GM06990 (cell line): ENCODE results near the gene KEAP1.

Source experiments
- DNase-seq: peaks from one replicate; pipeline ENCODE4 v3.0.0-alpha.2; 2011; ENCODE audit not compliant: insufficient read length; ENCODE audit errors: extremely low read depth
- H3K27me3 ChIP-seq: replicated peaks from 2 replicates; pipeline ENCODE4 v1.6.0; 2011; ENCODE audit warnings: low read length; ENCODE audit not compliant: control insufficient read depth, insufficient read depth
- H3K36me3 ChIP-seq: 2 replicates; pipeline ENCODE4 v1.5.1; 2011; ENCODE audit warnings: low read length; ENCODE audit not compliant: control insufficient read depth, insufficient read depth
- H3K4me3 ChIP-seq: replicated peaks from 2 replicates; pipeline ENCODE4 v1.5.1; 2011; ENCODE audit warnings: low read depth, mild to moderate bottlenecking, control low read depth, low read length
- TF ChIP-seq, protein P1 (sequence below): IDR thresholded peaks from 2 replicates; pipeline ENCODE4 v1.5.1; 2011; ENCODE audit warnings: low read length, control low read depth, mild to moderate bottlenecking, inconsistent platforms; ENCODE audit not compliant: insufficient read depth, poor library complexity, severe bottlenecking

KEAP1 gene

DNA sequence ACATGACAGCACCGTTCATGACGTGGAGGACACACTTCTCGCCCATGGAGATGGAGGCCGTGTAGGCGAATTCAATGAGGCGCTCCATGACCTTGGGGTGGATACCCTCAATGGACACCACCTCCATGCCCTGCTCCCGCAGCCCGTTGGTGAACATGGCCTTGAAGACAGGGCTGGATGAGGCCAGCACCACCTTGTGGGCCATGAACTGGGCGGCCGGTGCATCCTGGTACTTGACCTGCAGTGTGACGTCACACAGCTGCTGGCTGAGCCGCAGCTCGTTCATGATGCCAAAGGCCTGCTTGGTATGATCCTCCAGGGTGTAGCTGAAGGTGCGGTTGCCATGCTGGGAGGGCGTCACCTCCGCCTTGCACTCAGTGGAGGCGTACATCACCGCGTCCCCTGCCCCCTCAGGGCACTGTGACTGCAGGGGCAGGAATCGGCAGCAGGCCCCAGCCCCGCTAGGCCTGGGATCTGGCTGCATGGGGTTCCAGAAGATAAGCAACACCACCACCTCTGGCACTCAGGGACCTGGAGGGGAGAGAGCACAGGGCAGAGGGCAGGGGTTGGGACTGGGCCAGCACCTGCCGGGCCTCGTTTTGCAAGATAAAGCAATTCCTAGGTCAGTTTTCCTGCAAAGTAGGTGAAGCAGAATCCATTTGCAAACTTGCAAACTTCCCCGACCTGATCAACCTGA, 3.5 kb downstream of the KEAP1 start:
- DNase-seq: no peak
- no peak overlapping the region for H3K4me3 ChIP-seq

DNA sequence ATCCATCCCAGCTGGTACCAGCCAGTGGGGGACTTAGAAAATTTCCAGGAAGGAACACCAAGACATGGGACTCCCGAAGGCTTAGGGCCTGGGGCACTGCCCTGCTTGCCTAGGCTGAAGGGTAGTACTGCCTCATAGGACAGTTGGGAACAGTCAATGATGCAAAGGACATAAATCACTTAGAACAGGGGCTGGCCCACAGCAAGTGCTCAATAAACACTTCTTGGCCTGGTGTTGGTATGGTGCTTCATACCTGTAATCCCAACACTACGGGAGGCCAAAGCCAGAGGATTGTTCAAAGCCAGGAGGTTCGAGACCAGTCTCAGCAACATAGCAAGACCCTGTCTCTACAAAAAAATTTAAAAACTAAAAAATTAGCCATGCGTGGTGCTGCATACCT, 5.8 kb downstream of the KEAP1 start:
- Histone ChIP-seq H3K27me3 (no peaks in the 10 kb centered on the region), H3K36me3 (peaks cover 16% of the 10 kb centered on the region), H3K4me3 (no peak overlapping the region)
- TF ChIP-seq, protein P1, sequence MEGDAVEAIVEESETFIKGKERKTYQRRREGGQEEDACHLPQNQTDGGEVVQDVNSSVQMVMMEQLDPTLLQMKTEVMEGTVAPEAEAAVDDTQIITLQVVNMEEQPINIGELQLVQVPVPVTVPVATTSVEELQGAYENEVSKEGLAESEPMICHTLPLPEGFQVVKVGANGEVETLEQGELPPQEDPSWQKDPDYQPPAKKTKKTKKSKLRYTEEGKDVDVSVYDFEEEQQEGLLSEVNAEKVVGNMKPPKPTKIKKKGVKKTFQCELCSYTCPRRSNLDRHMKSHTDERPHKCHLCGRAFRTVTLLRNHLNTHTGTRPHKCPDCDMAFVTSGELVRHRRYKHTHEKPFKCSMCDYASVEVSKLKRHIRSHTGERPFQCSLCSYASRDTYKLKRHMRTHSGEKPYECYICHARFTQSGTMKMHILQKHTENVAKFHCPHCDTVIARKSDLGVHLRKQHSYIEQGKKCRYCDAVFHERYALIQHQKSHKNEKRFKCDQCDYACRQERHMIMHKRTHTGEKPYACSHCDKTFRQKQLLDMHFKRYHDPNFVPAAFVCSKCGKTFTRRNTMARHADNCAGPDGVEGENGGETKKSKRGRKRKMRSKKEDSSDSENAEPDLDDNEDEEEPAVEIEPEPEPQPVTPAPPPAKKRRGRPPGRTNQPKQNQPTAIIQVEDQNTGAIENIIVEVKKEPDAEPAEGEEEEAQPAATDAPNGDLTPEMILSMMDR: no peak
- no peak for DNase-seq

More for the DNA sequence above, 3.5 kb downstream of the KEAP1 start:
- TF ChIP-seq, protein P1: no peak
- H3K36me3 ChIP-seq: peaks cover 15% of the 10 kb centered on the region
- H3K27me3 ChIP-seq: no peaks in the 10 kb centered on the region

DNA sequence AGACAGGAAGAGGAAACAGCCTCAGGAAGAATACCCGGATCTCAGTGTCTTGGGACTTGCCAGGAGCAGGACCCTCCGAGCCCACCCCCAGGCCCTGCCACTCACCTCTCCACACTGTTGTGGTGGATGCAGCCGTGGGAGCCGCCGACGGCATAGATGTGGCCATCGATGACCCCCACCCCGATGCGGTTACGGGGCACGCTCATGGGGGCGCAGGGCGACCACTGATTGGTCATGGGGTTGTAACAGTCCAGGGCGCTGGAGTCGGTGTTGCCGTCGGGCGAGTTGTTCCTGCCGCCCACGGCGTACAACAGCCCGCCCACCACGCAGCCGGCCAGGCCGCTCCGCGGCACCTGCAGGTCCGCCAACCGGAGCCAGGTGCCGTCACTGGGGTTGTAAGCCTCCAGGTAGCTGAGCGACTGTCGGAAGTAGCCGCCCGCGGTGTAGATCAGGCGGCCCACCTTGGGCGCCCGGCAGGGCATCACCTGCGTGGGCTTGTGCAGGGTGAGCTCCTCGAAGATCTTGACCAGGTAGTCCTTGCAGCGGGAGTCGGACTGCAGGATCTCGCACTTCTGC, 11.6 kb downstream of the KEAP1 start:
- Histone ChIP-seq H3K27me3 (no peaks in the 10 kb centered on the region), H3K4me3 (no peak overlapping the region), H3K36me3 (peaks cover 21% of the 10 kb centered on the region)
- no peak for DNase-seq
- TF ChIP-seq, protein P1: no peak

DNA sequence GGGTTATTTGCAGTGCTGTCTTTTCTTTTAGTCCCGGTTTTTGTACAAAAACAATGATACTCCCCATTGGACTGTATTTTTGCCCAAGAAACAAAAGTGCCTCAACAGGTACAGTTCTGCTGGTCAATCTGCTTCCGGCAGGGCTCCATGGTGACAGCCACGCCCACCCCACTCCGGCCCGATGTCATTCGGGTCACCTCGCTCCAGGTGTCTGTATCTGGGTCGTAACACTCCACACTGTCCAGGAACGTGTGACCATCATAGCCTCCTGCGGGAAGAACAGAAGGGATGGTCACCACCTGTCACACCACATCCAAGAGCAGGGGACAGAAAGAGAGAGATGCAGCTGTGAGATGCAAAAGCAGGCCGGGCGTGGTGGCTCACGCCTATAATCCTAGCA, 16.6 kb downstream of the KEAP1 start:
- TF ChIP-seq, protein P1: no peak
- H3K36me3 ChIP-seq: peaks cover 17% of the 10 kb centered on the region
- H3K4me3 ChIP-seq: no peak overlapping the region
- H3K27me3 ChIP-seq: no peaks in the 10 kb centered on the region
- no peak for DNase-seq

DNA sequence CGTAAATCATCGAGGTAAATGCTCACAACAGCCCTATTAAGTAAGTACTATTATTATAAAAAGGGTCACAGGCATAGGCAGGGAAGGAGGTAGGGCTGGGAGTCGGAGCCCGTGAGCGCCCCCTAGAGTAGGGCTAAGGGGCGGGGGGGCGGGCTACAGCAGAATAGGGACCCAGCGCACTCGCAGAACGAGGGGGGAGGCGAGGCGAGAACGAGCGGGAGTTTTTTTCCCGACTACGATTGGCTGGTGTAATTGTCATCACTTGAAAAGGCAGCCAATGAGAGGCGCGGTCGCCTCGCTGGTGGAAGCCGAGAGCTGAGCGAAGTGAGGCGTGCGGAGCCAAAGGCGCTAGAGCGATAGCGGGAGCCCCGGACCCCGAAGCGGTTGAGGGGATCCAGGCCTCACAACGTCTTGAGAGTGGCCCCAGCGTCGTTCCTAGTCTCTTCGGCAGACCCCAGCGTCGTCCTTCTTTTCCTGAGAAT, 24.2 kb downstream of the KEAP1 start:
- TF ChIP-seq, protein P1: peak; percentile 36
- H3K27me3 ChIP-seq: no peaks in the 10 kb centered on the region
- no peaks in the 10 kb centered on the region for H3K36me3 ChIP-seq
- no peak overlapping the region for H3K4me3 ChIP-seq
- DNase-seq: peak; percentile 50
